ENCODE results near the gene MBP.

The MBP gene

DNA sequence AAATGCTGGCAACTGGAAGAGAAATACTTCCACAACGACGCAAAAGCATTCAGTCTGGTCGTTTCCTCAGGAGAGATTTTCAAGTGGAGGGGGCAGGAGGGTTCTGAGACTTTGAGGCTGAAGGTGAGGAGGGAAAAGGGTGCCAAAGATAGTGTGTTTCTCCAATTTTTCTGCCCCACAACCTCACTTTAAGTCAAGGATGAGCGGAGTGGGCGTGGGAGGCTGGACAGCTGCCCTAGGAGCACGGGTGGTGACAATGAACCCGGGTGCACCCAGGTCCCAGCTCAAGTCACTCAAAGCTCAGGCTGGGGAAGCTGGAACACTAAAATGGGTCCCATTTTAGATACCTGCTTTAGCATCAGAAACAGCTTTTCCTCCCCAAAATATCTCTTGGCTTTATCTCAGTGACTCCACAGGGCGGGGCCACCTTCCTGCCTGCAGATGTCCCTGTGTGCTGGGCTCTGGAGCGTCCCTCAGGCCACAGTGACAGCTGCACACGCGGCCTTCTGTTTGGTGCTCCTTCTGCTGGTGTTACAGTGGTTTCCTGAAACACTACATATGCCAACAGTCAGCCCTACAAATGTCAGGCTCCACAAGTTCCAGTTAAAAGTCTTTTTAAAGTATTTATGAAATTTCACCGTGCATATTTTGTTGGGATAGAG, 1.4 kb upstream of the MBP start:
- Histone ChIP-seq H3K27ac (ENCODE audit: low read depth, low read length, poor library complexity, severe bottlenecking) (peak overlapping the region; percentile 21), H3K9me3 (ENCODE audit: low read length) (no peaks in the 10 kb centered on the region), H2AFZ (ENCODE audit: low read length) (no peak overlapping the region), H4K20me1 (ENCODE audit: insufficient read depth, low read length) (no peaks in the 10 kb centered on the region), H3K4me1 (ENCODE audit: insufficient read depth, low read length, severe bottlenecking) (peaks cover 48% of the 10 kb centered on the region), H3K9ac (ENCODE audit: low read length) (peak overlapping the region; percentile 94; the same call in 1 of the 2 replicates), H3K79me2 (ENCODE audit: insufficient read depth, low read length) (peaks cover 26% of the 10 kb centered on the region), H3F3A (ENCODE audit: insufficient read depth, low read length) (no peaks in the 10 kb centered on the region), H3K4me3 (ENCODE audit: low read depth, low read length, poor library complexity, severe bottlenecking) (peak overlapping the region; percentile 90), H3K36me3 (ENCODE audit: insufficient read depth, low read length) (peaks cover 8% of the 10 kb centered on the region), H3K4me2 (ENCODE audit: low read length) (peak overlapping the region; percentile 89; the same call in 1 of the 2 replicates), H3K9me2 (ENCODE audit: low read depth, low read length) (no peaks in the 10 kb centered on the region), H3K27me3 (ENCODE audit: insufficient read depth, low read length) (no peaks in the 10 kb centered on the region)
- TF ChIP-seq, protein P1, sequence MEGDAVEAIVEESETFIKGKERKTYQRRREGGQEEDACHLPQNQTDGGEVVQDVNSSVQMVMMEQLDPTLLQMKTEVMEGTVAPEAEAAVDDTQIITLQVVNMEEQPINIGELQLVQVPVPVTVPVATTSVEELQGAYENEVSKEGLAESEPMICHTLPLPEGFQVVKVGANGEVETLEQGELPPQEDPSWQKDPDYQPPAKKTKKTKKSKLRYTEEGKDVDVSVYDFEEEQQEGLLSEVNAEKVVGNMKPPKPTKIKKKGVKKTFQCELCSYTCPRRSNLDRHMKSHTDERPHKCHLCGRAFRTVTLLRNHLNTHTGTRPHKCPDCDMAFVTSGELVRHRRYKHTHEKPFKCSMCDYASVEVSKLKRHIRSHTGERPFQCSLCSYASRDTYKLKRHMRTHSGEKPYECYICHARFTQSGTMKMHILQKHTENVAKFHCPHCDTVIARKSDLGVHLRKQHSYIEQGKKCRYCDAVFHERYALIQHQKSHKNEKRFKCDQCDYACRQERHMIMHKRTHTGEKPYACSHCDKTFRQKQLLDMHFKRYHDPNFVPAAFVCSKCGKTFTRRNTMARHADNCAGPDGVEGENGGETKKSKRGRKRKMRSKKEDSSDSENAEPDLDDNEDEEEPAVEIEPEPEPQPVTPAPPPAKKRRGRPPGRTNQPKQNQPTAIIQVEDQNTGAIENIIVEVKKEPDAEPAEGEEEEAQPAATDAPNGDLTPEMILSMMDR (IDR thresholded peaks at IDR 0.05; ENCODE audit: low read length), result peak; percentile 22; the same call in 1 of the 2 replicates
- no peak for TF ChIP-seq EZH2 (IDR thresholded peaks at IDR 0.05; ENCODE audit: borderline replicate concordance, low read length)

DNA sequence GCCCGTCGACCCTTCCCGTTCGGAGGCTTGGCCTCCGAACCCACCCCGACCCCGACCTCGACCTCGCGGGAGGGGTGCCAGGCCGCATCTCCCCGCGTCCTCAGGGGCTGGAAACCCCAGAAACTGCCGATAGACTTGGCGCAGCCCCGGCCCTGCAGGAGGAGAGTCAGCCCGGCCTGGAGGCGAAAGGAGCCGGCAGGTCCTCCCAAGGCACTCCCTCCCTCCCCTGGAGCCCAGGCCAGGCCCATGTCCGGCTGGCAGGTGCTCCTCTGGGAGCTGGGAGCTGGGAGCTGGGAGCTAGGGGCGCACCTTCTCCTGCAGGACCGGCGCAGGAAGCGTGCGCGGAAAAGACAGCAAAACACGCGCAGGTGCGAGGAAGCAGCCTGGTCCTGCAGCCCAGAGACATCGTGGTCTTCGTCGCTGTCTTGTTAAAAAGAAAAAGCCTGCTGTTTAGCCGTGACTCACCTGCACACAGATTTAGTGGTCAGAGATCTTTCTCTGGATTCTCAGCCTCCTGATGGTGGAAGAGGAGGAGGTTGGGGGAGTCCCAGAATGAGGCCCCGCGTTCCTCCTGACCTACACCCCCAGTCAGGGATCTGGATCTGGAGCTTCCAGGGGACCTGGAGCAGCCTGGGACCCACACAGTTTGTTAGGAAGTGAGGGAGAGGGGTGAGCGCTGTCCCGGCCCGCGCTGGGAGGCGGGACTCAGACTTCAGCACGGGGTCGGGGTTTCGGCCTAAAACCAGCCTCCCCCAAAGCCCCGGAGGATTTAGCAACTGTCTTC, 660 bp upstream of the MBP start:
- Histone ChIP-seq H4K20me1 (ENCODE audit: insufficient read depth, low read length) (no peaks in the 10 kb centered on the region), H3K79me2 (ENCODE audit: insufficient read depth, low read length) (peaks cover 33% of the 10 kb centered on the region), H3K4me1 (ENCODE audit: insufficient read depth, low read length, severe bottlenecking) (peaks cover 55% of the 10 kb centered on the region), H3K9me2 (ENCODE audit: low read depth, low read length) (no peaks in the 10 kb centered on the region), H3K27ac (ENCODE audit: low read depth, low read length, poor library complexity, severe bottlenecking) (peak overlapping the region; percentile 45), H2AFZ (ENCODE audit: low read length) (no peak overlapping the region), H3K9ac (ENCODE audit: low read length) (peak overlapping the region; percentile 94), H3K36me3 (ENCODE audit: insufficient read depth, low read length) (peaks cover 9% of the 10 kb centered on the region), H3K9me3 (ENCODE audit: low read length) (no peaks in the 10 kb centered on the region), H3K27me3 (ENCODE audit: insufficient read depth, low read length) (no peaks in the 10 kb centered on the region), H3K4me3 (ENCODE audit: low read depth, low read length, poor library complexity, severe bottlenecking) (peak overlapping the region; percentile 90), H3K4me2 (ENCODE audit: low read length) (peak overlapping the region; percentile 89), H3F3A (ENCODE audit: insufficient read depth, low read length) (no peaks in the 10 kb centered on the region; the same call in 1 of the 2 replicates)
- no peak for TF ChIP-seq EZH2 (IDR thresholded peaks at IDR 0.05; ENCODE audit: borderline replicate concordance, low read length)
- TF ChIP-seq, protein P1 (IDR thresholded peaks at IDR 0.05; ENCODE audit: low read length), result no peak

DNA sequence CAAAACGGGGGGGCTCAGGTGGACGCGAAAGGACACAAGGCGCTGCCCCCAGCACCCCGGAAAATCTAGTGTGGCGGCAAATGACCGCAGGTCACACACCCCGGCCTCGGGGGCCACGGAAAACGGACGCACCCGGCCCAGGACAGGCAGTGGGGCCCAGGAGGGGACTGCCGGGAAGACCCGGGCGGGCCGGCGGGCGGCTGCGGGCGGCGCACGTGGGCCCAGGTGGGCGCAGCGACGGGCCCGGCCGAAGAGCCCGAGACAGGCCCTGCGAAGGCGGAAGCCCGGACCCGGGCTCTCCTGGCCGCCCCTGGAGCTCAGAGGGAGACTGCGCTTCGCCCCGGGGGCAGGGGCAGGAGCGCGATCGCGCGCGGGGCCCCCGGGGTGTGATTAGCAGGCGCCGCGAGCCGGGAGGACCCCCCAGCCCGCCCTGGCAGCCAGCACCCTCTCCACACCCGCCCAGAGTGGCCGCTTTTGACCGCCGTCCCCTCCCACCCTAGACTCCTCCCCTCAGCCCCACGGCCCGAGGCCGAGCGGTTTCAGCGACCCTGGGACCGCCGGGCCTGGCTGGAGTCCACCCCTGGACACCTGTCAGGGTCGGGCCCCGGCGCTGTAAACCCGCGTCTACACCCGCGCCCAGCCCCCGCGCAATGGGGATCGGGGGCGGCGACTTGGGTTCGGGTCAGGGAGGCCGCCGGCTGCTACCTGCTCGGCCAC, 773 bp downstream of the MBP start:
- peak overlapping the region; percentile 94 for H3K9ac ChIP-seq (ENCODE audit: low read length)
- no peaks in the 10 kb centered on the region; the same call in 1 of the 2 replicates for H3F3A ChIP-seq (ENCODE audit: insufficient read depth, low read length)
- H3K36me3 ChIP-seq (ENCODE audit: insufficient read depth, low read length), result peaks cover 9% of the 10 kb centered on the region
- peak overlapping the region; percentile 89 for H3K4me2 ChIP-seq (ENCODE audit: low read length)
- peak overlapping the region; percentile 90 for H3K4me3 ChIP-seq (ENCODE audit: low read depth, low read length, poor library complexity, severe bottlenecking)
- H3K9me3 ChIP-seq (ENCODE audit: low read length), result no peaks in the 10 kb centered on the region
- no peaks in the 10 kb centered on the region for H4K20me1 ChIP-seq (ENCODE audit: insufficient read depth, low read length)
- H3K9me2 ChIP-seq (ENCODE audit: low read depth, low read length), result no peaks in the 10 kb centered on the region
- H3K4me1 ChIP-seq (ENCODE audit: insufficient read depth, low read length, severe bottlenecking), result peaks cover 70% of the 10 kb centered on the region
- no peak overlapping the region for H2AFZ ChIP-seq (ENCODE audit: low read length)
- peak overlapping the region; percentile 91 for H3K27ac ChIP-seq (ENCODE audit: low read depth, low read length, poor library complexity, severe bottlenecking)
- H3K27me3 ChIP-seq (ENCODE audit: insufficient read depth, low read length), result no peaks in the 10 kb centered on the region
- TF ChIP-seq, protein P1 (IDR thresholded peaks at IDR 0.05; ENCODE audit: low read length), result no peak
- no peak for TF ChIP-seq EZH2 (IDR thresholded peaks at IDR 0.05; ENCODE audit: borderline replicate concordance, low read length)
- peaks cover 47% of the 10 kb centered on the region for H3K79me2 ChIP-seq (ENCODE audit: insufficient read depth, low read length)
